Suppressor macrophage treated with lipopolysaccharide for 4 hours (primary cell): ENCODE data around the gene FBXO24.
"Not testable (repeated sequence)": the region's sequence is repeated elsewhere in the genome, so short reads cannot be mapped to it uniquely, and the experiment has no call there.

Source experiments
- DNase-seq: peaks from one replicate; pipeline ENCODE4 v3.0.0-alpha.2; 2020

Gene FBXO24

DNA sequence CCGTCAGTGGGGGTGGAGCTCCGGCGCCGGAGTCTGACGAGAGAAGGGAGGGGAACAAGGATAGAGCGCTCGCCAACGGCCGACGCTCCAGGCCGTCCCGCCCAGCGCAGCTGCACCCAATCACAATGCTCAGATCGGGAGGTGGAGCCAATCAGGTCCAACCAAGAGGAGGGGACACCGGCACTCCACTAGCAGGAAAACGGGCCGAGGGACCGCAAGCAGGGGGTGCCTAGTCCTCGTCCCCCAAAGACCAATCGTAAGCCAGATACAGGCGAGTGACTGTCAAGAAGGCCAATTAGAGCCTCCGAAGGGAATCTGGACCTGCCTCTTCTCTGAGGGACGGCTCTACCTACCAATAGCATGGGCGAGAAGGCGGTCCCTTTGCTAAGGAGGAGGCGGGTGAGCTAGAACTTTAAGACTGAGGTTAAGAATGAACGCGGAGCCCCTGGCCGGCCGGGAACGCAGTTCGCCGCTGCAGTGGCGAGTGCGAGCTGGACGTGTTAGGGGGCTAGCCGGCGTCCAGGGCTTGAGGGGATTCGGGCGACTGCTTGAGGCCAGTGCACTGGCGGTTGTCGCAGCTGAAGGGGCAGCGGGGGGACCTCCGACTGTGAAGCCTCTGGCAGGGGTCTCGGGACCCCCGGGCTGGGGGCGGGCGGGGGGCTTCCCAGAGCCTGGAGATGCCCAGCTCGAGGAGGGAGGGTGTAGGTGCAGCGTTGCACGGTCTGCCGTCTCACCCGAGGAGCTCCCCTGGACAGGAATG is at the start of gene FBXO24:
FBXO24 (plus strand) TSS at position 63 of the 760 bp plus-strand sequence; CDS start at position 361, 298 bp downstream.
- peak; percentile 100 for DNase-seq

- not testable (repeated sequence) for DNase-seq
Observed at GRCh38 chr7:100536695-100537094, 49.4 kb upstream of the FBXO24 start.

DNA sequence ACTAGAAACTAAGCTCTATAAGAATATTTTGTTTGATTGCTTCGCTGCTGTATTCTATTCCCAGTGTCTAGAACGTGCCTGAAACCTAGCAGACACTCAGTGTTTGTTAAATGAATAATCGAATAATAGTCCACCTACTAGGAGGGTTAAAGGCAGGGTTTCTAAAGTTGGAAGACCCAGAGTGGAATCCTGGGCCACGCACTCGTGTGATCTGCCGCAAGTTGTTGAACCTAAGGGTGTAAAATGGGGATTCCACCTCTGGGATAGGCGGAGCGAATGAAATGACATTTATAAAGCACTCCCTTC is 47.8 kb upstream of the FBXO24 start:
- no peak for DNase-seq

DNA sequence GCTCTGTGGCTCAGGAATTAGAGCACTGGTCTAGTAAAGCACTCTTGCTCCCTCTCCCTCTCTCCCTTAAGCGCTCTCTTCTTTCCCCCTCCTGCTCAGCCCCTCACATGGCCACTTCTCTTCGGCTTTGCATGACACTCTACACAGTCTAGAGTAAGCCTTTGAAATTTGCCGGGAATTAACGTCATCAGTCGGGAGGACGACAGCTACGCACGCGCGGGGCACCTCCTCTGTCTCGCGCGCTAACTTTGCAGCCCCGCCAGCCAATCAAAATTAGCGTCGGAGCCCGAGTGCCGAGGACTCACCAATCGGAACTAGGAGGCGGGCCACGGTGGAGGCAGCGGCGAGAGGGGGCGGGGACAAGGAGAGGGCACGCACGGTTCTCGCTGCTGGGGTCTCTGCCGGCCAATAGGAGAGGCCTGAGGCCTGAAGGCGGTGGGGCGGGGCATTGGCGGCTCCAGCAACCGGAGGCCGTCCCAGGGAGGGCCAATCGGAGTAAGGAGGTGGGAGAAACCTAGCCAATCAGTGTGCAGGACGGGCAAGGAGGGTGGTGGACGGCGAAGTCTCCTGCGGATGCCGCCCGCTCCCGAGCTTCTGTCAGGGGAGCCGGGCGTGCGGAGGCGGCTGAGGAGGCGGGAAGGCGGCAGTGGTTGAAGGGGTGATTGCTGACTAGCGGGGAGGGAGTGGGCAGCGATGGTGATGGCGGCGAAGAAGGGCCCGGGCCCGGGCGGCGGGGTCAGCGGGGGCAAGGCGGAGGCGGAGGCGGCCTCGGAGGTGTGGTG is 47.3 kb upstream of the FBXO24 start, which contains the start of gene AGFG2:
AGFG2 (plus strand) TSS at position 550 of the 782 bp plus-strand sequence; CDS start at position 694, 144 bp downstream.
- peak; percentile 100 for DNase-seq

- DNase-seq = no peak
Observed at GRCh38 chr7:100539436-100540006, 46.6 kb upstream of the FBXO24 start.

DNA sequence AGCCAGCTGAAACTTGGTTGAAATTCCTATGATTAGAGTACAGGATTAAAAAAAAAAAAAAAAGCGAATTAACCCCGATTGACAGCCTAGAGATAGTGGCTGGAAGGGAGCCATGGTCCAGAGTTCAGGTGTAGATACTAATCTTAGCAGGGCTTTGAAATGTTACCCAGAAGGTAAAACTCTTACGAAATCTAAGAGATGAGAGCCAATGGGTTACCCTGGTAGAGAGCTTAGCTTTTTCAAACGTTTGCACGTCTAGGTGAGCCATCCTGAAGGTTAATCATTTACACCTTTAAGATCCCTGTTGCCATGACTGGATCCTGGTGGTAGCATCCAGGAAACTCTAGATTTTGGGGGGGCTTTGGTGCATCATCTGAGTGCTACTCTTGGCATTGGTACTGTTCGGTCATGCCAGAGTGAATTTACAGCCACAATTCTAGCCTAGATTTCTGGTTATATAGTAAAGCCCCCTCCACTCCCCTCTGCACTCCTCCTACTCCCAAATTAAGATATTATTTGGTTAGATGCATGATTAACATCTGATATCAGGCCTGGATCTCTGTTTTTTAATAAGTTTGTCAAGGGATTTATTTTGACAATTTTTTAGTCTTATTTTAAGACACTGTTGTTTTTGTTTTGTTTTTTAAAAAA is 45.9 kb upstream of the FBXO24 start:
- DNase-seq = no peak

GRCh38 chr7:100541309-100541708 is 44.8 kb upstream of the FBXO24 start:
- DNase-seq = peak; percentile 20

GRCh38 chr7:100543586-100543985 is 42.5 kb upstream of the FBXO24 start:
- DNase-seq = no peak

DNA sequence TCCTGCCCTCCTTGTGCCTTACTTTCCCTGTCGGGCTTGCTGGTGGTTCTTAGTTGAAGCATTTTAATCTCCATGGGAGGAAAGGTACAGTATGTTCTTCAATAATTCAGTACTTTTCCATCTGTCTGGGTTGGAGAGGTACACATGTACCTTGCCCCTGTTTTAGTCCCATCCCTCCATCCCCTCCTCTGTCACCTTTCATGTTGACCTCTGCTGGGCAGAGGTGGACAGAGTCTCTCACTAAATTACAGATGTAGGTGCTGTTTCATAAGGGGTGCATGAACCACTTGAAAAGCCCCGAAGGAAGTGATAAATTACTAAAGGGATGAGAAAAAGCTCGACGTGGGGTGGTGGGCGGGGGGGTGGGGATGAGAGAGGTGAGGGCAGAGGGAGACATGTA is 41.7 kb upstream of the FBXO24 start:
- DNase-seq = no peak

GRCh38 chr7:100544967-100545359 is 41.2 kb upstream of the FBXO24 start:
- no peak for DNase-seq

- peak; percentile 55 for DNase-seq
Observed at GRCh38 chr7:100545360-100546128, 40.6 kb upstream of the FBXO24 start.

DNA sequence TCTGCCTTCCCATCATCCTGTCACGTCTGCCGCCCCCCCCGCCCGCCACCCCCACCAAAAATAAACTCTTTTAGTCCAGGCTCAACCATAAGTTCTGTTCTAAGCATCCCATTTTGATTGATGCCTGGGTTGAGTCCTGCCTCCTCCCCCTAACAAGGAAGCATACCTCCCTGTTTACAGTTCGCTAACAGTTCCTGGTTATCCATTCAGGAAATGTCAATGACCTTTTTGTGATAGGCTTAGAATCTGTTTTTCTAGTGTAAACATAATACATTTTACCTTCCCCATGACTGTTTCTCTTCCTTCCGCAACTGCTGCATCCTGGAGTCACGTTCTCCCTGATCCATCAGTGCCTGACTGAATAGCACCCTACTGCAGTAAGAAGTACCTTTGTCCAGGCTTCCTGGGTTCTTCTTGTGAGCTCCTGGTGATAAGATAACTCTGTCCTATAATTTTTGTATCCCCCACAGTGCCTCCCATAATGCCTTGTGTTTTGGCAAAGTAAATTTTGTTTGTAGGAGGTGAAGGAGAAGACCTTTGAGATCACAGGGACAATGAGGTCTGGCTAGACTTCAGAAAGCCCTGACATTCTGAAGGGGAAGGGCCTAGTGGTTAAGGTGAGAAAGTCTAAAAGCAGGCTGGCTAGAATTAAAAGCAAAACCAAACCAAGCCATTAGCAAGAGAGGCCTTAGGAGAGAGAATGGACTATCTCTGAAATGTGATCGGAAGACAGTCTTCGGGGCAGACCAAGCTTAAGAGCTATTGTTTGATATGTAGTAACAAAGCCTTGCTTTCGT is 39.8 kb upstream of the FBXO24 start:
- DNase-seq = no peak

- DNase-seq = no peak
Observed at GRCh38 chr7:100546926-100547800, 39.0 kb upstream of the FBXO24 start.

GRCh38 chr7:100547872-100548271 is 38.3 kb upstream of the FBXO24 start:
- DNase-seq = no peak

- DNase-seq = not testable (repeated sequence)
Observed at GRCh38 chr7:100548446-100548845, 37.7 kb upstream of the FBXO24 start.

DNA sequence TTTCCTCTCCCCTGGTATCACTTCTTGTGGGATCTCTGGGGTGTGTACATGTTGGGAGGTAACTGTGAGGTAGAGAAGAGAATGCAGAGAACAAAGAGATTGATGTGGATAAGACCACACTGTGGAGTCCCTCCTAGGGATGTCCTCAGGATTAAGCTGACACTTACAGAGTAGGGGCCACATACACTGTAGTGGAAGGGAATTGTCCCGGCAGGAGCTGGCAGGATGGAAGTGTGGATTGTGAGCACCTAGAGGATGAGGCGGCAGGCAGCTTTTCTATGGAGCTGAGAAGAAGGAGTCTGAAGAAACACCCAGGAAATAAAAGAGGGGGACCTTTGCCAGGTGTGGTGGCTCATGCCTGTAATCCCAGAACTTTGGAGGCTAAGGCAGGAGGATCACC is 33.6 kb upstream of the FBXO24 start:
- no peak for DNase-seq

DNA sequence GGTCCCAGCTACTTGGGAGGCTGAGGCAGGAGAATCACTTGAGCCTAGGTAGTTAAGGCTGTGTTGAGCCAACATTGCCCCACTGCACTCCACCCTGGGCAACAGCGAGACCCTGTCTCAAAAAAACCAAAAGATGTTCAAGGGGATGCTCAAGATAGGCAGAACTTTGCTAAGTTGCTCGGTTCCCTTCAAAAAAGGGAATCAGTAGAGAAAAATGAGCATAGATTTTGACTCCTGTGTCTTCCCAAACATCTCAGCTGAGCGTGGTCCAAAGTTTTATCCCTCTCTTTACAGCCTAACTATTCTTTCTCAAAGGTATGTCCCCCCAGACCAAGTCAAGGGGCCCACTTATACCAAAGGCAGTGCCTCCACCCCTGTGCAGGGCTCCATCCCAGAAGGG is 33.1 kb upstream of the FBXO24 start:
- DNase-seq = no peak

DNA sequence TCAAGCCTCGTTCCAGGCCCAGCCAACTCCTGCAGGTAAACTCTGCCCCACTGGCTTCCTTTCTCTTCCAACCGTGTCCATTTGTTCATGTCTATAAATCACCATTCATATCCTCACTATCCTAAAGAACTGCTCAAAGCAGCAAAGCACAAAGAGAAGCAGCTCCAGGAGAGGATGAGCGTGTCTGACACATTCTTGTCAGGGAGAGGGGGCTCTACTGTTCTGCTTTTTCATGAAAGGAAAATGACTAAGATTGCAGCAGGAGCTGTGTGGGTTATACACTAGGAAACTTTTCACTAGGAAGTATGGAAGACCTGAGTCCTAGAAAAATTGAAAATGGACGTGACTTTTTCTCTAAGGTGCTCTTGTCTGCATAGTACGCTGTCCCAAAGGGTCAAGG is 30.4 kb upstream of the FBXO24 start:
- peak; percentile 36 for DNase-seq

DNA sequence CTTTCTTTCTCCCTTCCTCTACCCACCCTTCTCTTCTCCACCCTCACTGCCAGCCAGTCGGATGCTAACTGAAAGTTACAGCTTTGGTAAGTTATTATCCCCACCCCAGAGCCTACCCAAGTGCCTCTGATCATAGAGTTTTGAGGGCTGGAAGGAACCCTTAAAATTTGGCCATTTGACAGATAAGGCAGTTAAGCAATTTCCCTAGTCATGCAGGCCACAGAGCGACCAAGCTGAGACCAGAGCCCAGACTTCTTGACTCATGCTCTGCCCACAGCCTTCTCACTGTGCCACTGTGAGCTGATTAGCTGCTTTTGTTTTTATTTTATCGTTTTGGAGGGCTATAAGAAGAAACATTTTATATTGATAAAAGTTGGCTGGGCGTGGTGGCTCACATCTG is 29.6 kb upstream of the FBXO24 start:
- peak; percentile 65 for DNase-seq

DNA sequence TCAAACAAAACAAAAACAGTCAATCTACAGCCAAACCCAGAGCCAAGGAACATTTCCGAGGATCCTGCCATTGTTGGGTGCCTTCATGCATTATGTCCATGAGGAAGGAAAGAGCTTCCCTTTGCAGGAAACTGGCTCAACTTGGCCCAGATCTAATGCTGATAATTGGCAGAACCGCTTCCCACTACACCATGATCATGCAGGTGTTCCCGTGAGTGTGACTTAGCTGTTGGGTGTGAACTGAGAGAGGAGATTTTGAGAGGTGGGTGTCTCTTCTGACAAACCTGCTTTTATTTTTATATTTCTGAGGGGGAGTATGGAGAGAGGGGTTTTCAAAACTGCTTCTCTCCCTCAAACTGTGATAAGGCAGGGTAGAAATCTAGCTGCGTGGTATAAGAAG is 27.0 kb upstream of the FBXO24 start:
- DNase-seq = no peak
